Mucosa of descending colon (tissue), 3 donors: ENCODE results near the gene MSL2. TPM values are rescaled to one million over a fixed set of nuclear protein-coding genes. Genes with fewer than 3 reads are reported as not detected.
A peak's percentile ranks its signal among the peaks of the same experiment; 100 is the strongest.
"Not testable (repeated sequence)": the region's sequence is repeated elsewhere in the genome, so short reads cannot be mapped to it uniquely, and the experiment has no call there.

Experiments
- ATAC-seq: fragments of 200-7000 bp; cut with Tn5 transposase; one replicate; pipeline ENCODE4 v1.9.1; 2020; ENCODE audit warnings: mild to moderate bottlenecking, moderate library complexity
- DNase-seq, 3 donors: peaks; one replicate each; pipeline ENCODE4 v3.0.0-alpha.2; 2020
- H3K36me3 ChIP-seq: fragments of 200-600 bp; one replicate; pipeline ENCODE4 v1.8.0; 2021; ENCODE audit warnings: low read depth, mild to moderate bottlenecking
- H3K4me1 ChIP-seq: fragments of 200-600 bp; one replicate; pipeline ENCODE4 v1.8.0; 2021; ENCODE audit warnings: low read depth, mild to moderate bottlenecking
- H3K4me3 ChIP-seq: fragments of 200-600 bp; one replicate; pipeline ENCODE4 v1.8.0; 2021; ENCODE audit warnings: mild to moderate bottlenecking
- H3K9me3 ChIP-seq: fragments of 200-600 bp; one replicate; pipeline ENCODE4 v1.8.0; 2021; ENCODE audit warnings: mild to moderate bottlenecking
- CTCF ChIP-seq: fragments of 200-600 bp; IDR thresholded peaks from one replicate; pipeline ENCODE4 v1.8.0; 2022; ENCODE audit warnings: antibody characterized with exemption, mild to moderate bottlenecking
- intact Hi-C, 2 donors: fragments of 100-400 bp; cut with DNase I in 1 of 2; cut with micrococcal nuclease in 1 of 2; formaldehyde crosslinking; loops; one replicate each; pipeline versions ENCODE4 v1.11.0 to v1.11.1; 2022; cut with DNase I, micrococcal nuclease
- total RNA-seq, 3 donors: library from RNA; stranded (reverse); fragmentation: NEBNext Ultra II Directional in 2 of 3; extraction: Animal tissue kit (Norgen Biotek cat#: 25700) in 2 of 3; gene quantifications; one replicate each; pipeline versions ENCODE4 v1.2.1 to v1.2.4, GENCODE V29; 2021 to 2023
- donor health status: DM: no; HTN: no; CAD: no; lungs with moderate emphysema.
- donor health status: DM: no; HTN: no; CAD: no.
- donor health status: DM: no; HTN: yes; CAD: no.

MSL2 gene
- total RNA-seq, 3 donors from 2014 or later: 22.6 to 37.0 (median 28.9) TPM

DNA sequence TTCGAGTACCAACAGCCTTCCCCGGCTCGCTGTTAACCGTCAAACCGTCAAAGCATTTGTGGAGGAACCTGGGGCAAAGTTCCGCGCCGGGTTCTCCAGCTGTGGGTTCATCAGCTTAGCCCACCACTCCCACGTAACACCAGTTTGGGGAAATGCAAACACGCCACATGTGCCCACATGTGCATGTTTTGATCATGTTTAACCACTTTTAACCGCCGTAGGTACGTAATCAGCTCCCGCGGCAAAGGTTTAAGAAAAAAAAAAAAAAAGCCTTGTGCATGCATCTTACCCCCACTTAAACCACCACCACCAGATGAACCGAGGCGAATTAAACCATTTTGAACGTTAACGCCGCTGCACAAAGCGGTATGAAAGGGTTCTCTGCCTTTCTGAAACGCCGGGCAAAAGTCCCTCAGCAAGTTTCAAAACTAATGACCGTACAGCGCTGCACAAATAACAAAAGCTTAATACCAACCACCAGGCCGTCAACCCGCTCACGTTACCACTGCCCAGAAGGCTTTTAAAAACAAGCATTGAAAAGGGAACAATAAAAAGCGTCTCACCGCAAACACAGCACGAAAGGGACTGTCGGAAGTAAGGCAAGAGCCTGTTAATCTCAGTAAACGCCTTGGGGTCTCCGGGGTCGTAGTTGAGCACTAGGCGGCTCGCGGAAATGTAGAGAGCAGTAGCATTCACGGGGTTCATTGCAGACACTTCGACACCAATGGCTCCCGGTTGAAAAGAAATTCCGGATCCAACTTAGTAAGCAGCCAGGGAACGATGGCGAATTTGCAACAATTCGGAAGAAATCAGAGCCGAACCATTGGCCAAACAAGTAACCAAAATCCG, 1.5 kb downstream of the MSL2 start:
- DNase-seq (peak; percentile 58 to 64 (median 58)), ATAC-seq (no peak)
- Histone ChIP-seq H3K4me3 (peak overlapping the region; percentile 89), H3K4me1 (peaks cover 31% of the 10 kb centered on the region), H3K36me3 (no peaks in the 10 kb centered on the region), H3K9me3 (no peaks in the 10 kb centered on the region)
- intact Hi-C loops: loop anchor here in 1 of 2 donors (10.0 kb wide), 1 partner anchor 60 kb away; the partner anchor contains the start of gene PCCB
- no peak for TF ChIP-seq CTCF

- Histone ChIP-seq H3K9me3 (no peaks in the 10 kb centered on the region), H3K4me3 (peak overlapping the region; percentile 89), H3K4me1 (peaks cover 31% of the 10 kb centered on the region), H3K36me3 (no peaks in the 10 kb centered on the region)
- no peak for TF ChIP-seq CTCF
- intact Hi-C loops: loop anchor here in 1 of 2 donors (10.0 kb wide), 1 partner anchor 61 kb away; the partner anchor contains the start of gene PCCB
- DNase-seq (no peak), ATAC-seq (no peak)
Measured at GRCh38 chr3:136193278-136194054, 2.7 kb downstream of the MSL2 start.

DNA sequence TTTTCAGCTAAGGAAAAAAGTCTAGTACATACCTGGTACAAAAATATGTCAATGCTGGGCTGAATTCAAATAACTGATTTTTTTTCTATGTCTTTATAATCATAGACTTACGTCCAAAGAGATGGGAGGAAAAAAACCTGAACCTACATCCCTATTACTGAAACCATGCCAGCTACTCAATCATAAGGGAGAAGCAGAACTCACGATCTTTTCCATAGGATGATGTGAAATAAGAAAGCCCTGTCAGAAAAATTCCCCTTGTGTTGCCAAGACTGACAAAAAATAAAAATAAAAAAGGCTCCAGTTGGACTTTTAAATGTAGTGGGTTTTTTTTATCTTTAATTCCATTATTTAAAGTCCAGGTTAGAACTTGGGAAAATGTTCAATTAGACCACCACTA, 3.3 kb downstream of the MSL2 start:
- DNase-seq: no peak
- Histone ChIP-seq H3K4me3 (no peak overlapping the region), H3K4me1 (peaks cover 32% of the 10 kb centered on the region), H3K36me3 (no peaks in the 10 kb centered on the region), H3K9me3 (no peaks in the 10 kb centered on the region)
- TF ChIP-seq CTCF: no peak
- intact Hi-C loops: loop anchor here in 1 of 2 donors (10.0 kb wide), 1 partner anchor 62 kb away; the partner anchor contains the start of gene PCCB
- ATAC-seq: no peak

DNA sequence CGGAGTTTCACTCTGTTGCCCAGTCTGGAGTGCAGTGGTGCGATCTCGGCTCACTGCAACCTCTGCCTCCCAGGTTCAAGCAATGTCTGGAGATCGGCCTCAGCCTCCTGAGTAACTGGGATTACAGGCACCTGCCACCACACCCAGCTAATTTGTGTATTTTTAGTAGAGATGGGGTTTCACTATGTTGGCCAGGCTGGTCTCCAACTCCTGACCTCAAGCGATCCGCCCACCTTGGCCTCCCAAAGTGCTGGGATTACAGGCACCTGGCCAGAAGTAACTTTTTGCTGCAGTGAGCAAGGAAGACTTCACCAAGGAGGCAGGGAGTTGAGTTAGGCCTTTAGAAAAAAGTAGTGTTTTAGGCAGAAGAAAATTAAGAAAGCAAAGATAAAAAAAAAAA, 3.9 kb downstream of the MSL2 start:
- H3K9me3 ChIP-seq, ATAC-seq, H3K4me3 ChIP-seq, H3K36me3 ChIP-seq: not testable (repeated sequence)
- DNase-seq: peak in 1 of 3 donors; percentile 28
- H3K4me1 ChIP-seq: peaks cover 32% of the 10 kb centered on the region
- intact Hi-C loops: loop anchor here in 1 of 2 donors (10.0 kb wide), 1 partner anchor 63 kb away; the partner anchor contains the start of gene PCCB

- Histone ChIP-seq H3K36me3 (no peaks in the 10 kb centered on the region), H3K4me3 (no peak overlapping the region), H3K4me1 (peaks cover 49% of the 10 kb centered on the region), H3K9me3 (no peaks in the 10 kb centered on the region)
- ATAC-seq: no peak
- no peak for DNase-seq
- intact Hi-C loops: loop anchor here in 1 of 2 donors (10.0 kb wide), 1 partner anchor 65 kb away; the partner anchor contains the start of gene PCCB
- no peak for TF ChIP-seq CTCF
Measured at GRCh38 chr3:136189859-136190617, 6.1 kb downstream of the MSL2 start.
